HG02798 (cell line): ENCODE data around the gene NSFL1C.
A peak's percentile ranks its signal among the peaks of the same experiment; 100 is the strongest.

Experiments
- ATAC-seq: cut with Tn5 transposase; IDR thresholded peaks from one replicate; pipeline ENCODE4 v1.9.1; 2021; ENCODE audit warnings: mild to moderate bottlenecking; ENCODE audit not compliant: unreplicated experiment, poor library complexity

Gene NSFL1C

GRCh38 chr20:1463971-1464570, 2.6 kb downstream of the NSFL1C start:
- ATAC-seq = no peak

DNA sequence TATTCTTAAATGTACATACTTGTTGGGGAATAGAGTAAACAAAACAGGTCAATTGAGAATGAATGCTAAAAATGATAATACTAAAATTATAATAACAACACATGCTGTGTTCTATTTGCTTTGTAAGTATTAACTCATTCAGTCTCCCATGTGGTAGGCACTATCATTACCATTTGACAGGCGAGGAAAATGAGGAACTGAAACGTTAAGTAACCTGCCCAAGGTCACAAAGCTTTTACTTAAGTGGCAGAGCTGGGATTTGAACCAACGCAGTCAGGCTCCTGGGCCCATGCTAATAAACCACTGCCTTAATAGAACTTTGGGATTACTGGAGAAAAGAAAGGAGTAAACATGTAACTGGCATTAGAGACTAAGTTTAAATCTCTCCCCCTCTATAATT, 3.8 kb downstream of the NSFL1C start:
- ATAC-seq = no peak

- ATAC-seq = no peak
These were observed 4.6 kb downstream of the NSFL1C start for GRCh38 chr20:1462001-1462400.

DNA sequence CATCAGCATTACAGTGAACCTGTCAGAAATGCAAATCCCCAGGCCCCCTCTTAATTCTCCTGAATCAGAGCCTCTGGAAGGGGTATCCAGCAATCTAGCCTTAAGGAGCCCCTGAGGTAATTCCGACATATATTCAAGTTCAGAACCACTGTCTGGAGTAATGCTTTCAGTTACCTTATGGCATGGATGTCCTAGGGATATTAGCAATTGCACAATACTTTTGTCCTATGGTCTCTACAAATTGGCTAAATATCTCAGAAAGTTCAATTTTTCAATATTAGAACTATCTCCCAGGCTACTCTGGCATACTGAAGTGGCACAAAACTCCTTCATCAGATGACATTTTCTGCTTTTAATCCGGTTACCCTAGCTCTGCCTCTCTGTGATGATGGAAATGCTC, 6.4 kb downstream of the NSFL1C start:
- no peak for ATAC-seq

DNA sequence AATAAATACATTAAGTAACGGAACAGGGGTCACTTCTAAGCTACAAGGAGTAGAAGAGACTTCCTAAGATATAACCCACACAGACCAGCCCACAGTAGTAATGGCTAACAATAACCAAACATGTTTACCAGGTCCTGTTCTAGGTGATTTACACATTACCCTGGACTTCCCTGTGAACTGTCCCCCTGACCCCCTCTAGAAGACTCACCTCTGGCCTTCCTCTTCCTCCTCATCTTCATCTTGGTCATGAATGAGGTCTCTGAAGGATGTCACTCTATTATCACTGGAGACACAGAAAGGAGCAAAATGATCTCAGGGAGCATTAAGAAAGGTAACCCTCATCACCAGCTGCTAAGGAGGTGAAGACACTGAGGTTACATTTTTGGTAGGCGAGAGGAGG, 8.7 kb downstream of the NSFL1C start:
- ATAC-seq = no peak

GRCh38 chr20:1456300-1456699, 10.3 kb downstream of the NSFL1C start:
- ATAC-seq = no peak

GRCh38 chr20:1450926-1451491, 15.6 kb downstream of the NSFL1C start:
- no peak for ATAC-seq

GRCh38 chr20:1449370-1449769, 17.3 kb downstream of the NSFL1C start:
- no peak for ATAC-seq

- no peak for ATAC-seq
These were observed 18.5 kb downstream of the NSFL1C start for GRCh38 chr20:1448081-1448620.

GRCh38 chr20:1446536-1446935, 20.1 kb downstream of the NSFL1C start:
- no peak for ATAC-seq

GRCh38 chr20:1443085-1443484, 23.6 kb downstream of the NSFL1C start:
- ATAC-seq = no peak

- ATAC-seq = no peak
These were observed 24.3 kb downstream of the NSFL1C start for GRCh38 chr20:1442304-1442703.

DNA sequence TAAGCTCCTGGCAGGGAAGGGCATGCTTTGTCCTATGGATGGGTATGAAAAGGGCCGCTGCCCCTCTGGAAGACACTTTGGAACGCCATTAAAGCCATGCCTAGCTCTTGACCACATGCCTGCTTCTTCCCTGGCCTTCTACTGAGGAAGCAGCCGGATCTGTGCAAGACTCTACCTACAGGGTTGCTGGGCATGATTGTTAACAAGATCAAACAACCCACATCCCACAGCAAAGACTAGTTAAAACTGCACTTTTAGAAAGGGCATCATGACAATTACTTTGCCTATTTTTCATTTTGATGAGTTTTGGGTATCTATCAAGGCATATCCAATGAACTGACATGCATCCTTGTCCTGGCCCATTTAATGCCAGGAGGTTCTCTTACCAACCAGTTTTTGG, 25.5 kb downstream of the NSFL1C start:
- no peak for ATAC-seq

GRCh38 chr20:1440024-1440423, 26.6 kb downstream of the NSFL1C start:
- ATAC-seq = no peak

DNA sequence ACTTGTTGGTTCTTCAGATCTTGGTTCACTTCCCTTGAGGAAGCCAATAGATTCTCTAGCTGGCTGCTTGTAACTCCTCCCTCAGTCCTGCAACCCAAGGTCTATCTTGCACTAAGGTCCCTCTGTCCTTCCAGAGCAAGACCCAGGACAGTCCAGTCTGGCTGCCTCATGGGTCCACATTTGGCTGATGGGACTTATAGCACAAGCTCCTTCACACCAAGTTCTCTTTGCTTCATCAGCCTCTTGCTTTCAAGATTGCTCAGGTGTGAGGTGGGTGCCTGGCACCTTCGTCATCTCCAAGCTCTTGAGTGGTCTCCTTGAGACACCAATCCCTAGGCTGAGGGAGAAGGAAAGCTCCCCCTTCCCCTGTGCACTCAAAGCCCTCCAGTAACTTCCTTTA, 28.3 kb downstream of the NSFL1C start:
- no peak for ATAC-seq

GRCh38 chr20:1437235-1437904, 29.3 kb downstream of the NSFL1C start:
- no peak for ATAC-seq

- ATAC-seq = no peak
These were observed 30.4 kb downstream of the NSFL1C start for GRCh38 chr20:1436263-1436662.

DNA sequence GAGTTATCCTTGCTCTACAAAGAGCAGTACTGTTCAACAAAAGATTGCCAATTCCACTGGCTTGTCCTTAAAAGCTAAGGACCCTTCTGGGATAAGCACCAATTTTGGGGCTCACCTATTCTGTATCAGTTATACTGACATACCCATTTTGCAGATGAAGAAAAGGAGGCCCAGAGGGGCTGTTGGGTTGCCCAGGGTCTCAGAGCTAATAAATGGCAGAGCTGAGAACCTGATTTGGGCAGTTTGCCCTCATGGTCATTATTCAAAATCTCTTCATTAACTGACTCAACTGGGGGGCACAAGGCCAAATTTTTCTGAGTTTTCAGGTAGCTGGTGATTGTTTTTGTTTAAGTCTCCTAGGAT, 31.3 kb downstream of the NSFL1C start:
- no peak for ATAC-seq

- ATAC-seq = peak; percentile 90
These were observed 31.9 kb downstream of the NSFL1C start for GRCh38 chr20:1434571-1435336.

GRCh38 chr20:1431158-1431557, 35.5 kb downstream of the NSFL1C start:
- no peak for ATAC-seq

DNA sequence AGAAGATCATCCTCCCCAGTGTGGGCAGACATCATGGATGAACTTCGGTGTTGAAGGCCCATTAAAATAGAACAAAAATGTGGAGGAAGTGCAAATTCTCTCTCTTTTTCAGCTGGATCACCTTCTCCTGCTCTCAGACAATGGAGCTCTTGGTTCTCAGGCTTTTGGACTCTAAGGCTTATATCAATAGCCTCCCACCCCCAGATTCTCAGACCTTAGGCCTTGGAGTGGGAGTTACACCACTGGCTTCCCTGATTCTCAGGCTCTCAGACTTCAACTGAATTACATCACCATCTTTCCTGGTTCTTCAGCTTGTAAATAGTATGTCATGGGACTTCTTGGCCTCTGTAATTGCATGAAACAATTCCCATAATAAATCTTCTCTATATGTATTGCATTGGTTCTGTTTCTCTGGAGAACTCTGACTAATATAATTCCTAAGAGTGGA, 36.6 kb downstream of the NSFL1C start:
- no peak for ATAC-seq
